ENCODE measurements around the gene PADI1.

DNA sequence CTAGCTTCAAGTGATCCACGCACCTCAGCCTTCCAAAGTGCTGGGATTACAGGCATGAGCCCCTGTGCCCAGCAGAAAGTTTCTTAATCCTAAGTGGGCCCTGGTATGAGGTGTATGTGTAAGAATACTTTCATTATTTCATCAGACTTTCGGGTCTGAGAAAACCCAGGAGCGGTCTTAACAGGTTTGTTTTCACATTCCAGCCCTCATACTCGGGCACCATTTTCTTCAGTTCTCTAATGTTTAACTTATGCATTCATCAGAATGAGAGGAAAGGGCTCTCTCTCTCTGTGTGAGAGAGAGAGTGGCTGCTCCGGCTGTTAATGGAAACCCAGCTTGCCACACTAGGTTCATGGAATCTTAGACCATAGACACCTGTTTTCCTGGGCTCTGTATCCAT is 4.2 kb upstream of the PADI1 start:
- TF ChIP-seq, protein P1, sequence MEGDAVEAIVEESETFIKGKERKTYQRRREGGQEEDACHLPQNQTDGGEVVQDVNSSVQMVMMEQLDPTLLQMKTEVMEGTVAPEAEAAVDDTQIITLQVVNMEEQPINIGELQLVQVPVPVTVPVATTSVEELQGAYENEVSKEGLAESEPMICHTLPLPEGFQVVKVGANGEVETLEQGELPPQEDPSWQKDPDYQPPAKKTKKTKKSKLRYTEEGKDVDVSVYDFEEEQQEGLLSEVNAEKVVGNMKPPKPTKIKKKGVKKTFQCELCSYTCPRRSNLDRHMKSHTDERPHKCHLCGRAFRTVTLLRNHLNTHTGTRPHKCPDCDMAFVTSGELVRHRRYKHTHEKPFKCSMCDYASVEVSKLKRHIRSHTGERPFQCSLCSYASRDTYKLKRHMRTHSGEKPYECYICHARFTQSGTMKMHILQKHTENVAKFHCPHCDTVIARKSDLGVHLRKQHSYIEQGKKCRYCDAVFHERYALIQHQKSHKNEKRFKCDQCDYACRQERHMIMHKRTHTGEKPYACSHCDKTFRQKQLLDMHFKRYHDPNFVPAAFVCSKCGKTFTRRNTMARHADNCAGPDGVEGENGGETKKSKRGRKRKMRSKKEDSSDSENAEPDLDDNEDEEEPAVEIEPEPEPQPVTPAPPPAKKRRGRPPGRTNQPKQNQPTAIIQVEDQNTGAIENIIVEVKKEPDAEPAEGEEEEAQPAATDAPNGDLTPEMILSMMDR (IDR thresholded peaks at IDR 0.05): no peak
- no peak for TF ChIP-seq POLR2A (IDR thresholded peaks at IDR 0.05)
